Fibroblast of lung (primary cell): ENCODE results near the gene CHKA. TPM values are rescaled to one million over a fixed set of nuclear protein-coding genes. Genes with fewer than 3 reads are reported as not detected.

Experiments used
- DNase-seq, 2 donors: peaks; one replicate each; pipeline versions ENCODE4 v3.0.0 to v3.0.0-alpha.2; 2010; ENCODE audit warnings: low read depth in 2 of 2
- H2AFZ ChIP-seq: 2 replicates; pipeline ENCODE4 v1.5.1; 2012; ENCODE audit warnings: low read length, control low read depth, inconsistent platforms
- H3K27ac ChIP-seq: 2 replicates; pipeline ENCODE4 v1.5.1; 2011; ENCODE audit warnings: low read length, control low read depth; ENCODE audit not compliant: insufficient read depth
- H3K27me3 ChIP-seq: 2 replicates; pipeline ENCODE4 v1.5.1; 2011; ENCODE audit warnings: mild to moderate bottlenecking, low read length; ENCODE audit not compliant: control insufficient read depth, insufficient read depth
- H3K36me3 ChIP-seq: 2 replicates; pipeline ENCODE4 v1.5.1; 2011; ENCODE audit warnings: low read length; ENCODE audit not compliant: control insufficient read depth, insufficient read depth
- H3K4me1 ChIP-seq: 2 replicates; pipeline ENCODE4 v1.5.1; 2011; ENCODE audit warnings: low read length; ENCODE audit not compliant: control insufficient read depth, insufficient read depth; ENCODE audit errors: extremely low read depth
- H3K4me2 ChIP-seq: 2 replicates; pipeline ENCODE4 v1.5.1; 2011; ENCODE audit warnings: low read length, control low read depth; ENCODE audit not compliant: insufficient read depth; ENCODE audit errors: extremely low read depth
- H3K4me3 ChIP-seq, 4 experiments: fragments of 200-600 bp in 1 of 4; sonication (generic) in 1 of 4; replicated peaks in 1 of 4; 2 replicates each; pipeline ENCODE4 v1.5.1; 2011 to 2016; ENCODE audit warnings: low read length in 4 of 4, low read depth in 3 of 4, mild to moderate bottlenecking in 3 of 4, control low read depth in 2 of 4, inconsistent platforms in 1 of 4, mixed read lengths in 1 of 4; ENCODE audit not compliant: insufficient read depth in 1 of 4; ENCODE audit errors: control extremely low read depth in 1 of 4
- H3K79me2 ChIP-seq: 2 replicates; pipeline ENCODE4 v1.5.1; 2012; ENCODE audit warnings: mild to moderate bottlenecking, low read length, inconsistent platforms; ENCODE audit not compliant: control insufficient read depth, insufficient read depth
- H3K9ac ChIP-seq: 2 replicates; pipeline ENCODE4 v1.5.1; 2011; ENCODE audit warnings: mild to moderate bottlenecking, low read length, control low read depth; ENCODE audit not compliant: insufficient read depth
- H3K9me3 ChIP-seq: 2 replicates; pipeline ENCODE4 v1.5.1; 2012; ENCODE audit warnings: low read depth, low read length; ENCODE audit not compliant: control insufficient read depth, insufficient read depth
- H4K20me1 ChIP-seq: 2 replicates; pipeline ENCODE4 v1.5.1; 2011; ENCODE audit warnings: low read length; ENCODE audit not compliant: control insufficient read depth, insufficient read depth; ENCODE audit errors: extremely low read depth
- CTCF ChIP-seq, 2 donors: IDR thresholded peaks in 1 of 2; conservative IDR thresholded peaks in 1 of 2; 1 replicate in 1 of 2; 2 replicates in 1 of 2; pipeline ENCODE4 v1.5.1; 2011 to 2012; ENCODE audit warnings: low read length in 2 of 2, control low read depth in 1 of 2, inconsistent platforms in 1 of 2, low read depth in 1 of 2, mild to moderate bottlenecking in 1 of 2
- EZH2 ChIP-seq: IDR thresholded peaks from 2 replicates; pipeline ENCODE4 v1.5.1; 2012; ENCODE audit warnings: low read length, control low read depth, mild to moderate bottlenecking; ENCODE audit errors: missing control alignments
- polyA plus RNA-seq, 2 donors: library from polyadenylated mRNA; depleted of rRNA in 1 of 2; stranded (reverse) in 1 of 2; unstranded in 1 of 2; fragments of >200 nt; gene quantifications; 2 replicates each; pipeline ENCODE4 v1.2.1, GENCODE V29; 2011 to 2012; ENCODE audit warnings: missing spikeins in 1 of 2
- total RNA-seq: library from RNA; depleted of rRNA; stranded (reverse); fragments of >200 nt; gene quantifications from 2 replicates; pipeline ENCODE4 v1.2.1, GENCODE V29; 2014

The CHKA gene
- total and polyA plus RNA-seq, 2 donors (not counting 1 experiment from before 2014, with no cell fraction given): 7.2 to 8.4 TPM

DNA sequence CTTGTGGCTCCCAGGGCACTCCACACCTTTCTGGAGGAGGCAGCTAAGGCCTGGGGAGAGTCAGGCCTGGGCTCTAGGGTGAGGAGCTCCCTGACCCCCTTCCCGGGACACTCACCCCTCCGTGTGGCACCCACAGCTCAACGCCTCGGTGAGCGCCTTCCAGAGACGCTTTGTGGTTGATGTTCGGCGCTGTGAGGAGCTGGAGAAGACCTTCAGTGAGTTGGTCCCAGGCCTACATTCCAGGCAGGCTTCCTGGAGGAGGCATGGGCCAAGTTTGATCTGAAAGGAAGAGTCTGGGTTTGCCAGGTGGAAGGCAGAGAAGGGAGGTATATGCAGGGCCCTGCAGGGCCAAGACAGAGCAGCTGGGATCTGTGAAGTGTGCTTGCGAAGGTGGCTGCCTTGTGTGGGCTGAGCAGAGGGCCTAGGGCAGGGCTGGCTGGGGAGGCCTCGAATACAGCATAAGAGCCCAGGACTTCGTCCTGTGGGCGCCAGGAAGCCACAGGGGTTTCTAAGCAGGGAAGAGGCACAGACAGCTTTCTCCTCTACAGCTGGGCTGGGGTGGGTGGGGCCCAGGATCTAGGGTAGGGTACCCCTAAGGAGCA, 79.5 kb downstream of the CHKA start:
- no peaks in the 10 kb centered on the region for H3K27me3 ChIP-seq
- H3K4me2 ChIP-seq: no peak overlapping the region
- H3K9me3 ChIP-seq: no peaks in the 10 kb centered on the region
- H3K4me1 ChIP-seq: peaks cover 8% of the 10 kb centered on the region
- H3K36me3 ChIP-seq: peaks cover 28% of the 10 kb centered on the region
- no peak for TF ChIP-seq CTCF (conservative IDR thresholded peaks at IDR 0.05 in 1 of 2, IDR thresholded peaks at IDR 0.05 in 1 of 2; ENCODE audit: low read depth in 1 of 2, low read length in 2 of 2)
- no peak for TF ChIP-seq EZH2
- no peak overlapping the region for H2AFZ ChIP-seq
- H3K4me3 ChIP-seq: no peak overlapping the region
- no peak overlapping the region for H3K27ac ChIP-seq
- H3K9ac ChIP-seq: no peak overlapping the region
- H3K79me2 ChIP-seq: peaks cover 26% of the 10 kb centered on the region
- no peak for DNase-seq
- no peaks in the 10 kb centered on the region for H4K20me1 ChIP-seq

DNA sequence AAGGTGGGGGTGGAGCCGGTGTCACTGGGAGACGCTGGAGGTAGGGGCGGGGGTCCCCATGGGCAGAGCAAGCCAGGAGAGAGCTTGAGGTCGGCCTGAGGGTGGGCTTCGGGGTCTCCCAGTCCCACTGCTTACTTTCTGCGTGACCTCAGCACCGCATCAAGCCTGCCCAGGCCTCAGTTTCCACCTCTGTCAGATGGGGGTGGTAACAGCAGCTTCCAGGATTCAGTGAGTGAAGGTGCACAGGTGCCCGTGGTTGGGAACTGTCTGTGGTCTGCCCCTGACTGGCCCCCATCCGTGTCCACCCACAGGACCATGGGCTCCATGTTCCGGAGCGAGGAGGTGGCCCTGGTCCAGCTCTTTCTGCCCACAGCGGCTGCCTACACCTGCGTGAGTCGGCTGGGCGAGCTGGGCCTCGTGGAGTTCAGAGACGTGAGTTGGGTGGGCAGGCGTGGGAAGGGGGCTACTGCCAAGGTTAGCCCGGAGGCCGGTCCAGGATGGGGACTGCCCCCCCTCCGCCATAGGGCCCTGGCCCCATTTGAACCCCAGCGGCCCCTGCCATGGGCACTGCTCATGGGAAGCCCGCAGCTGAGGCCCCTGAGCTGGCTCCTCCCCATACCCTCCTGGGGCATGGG, 80.1 kb downstream of the CHKA start:
- peak overlapping the region; percentile 79 for H3K9ac ChIP-seq
- H3K4me2 ChIP-seq: peak overlapping the region; percentile 73
- no peaks in the 10 kb centered on the region for H4K20me1 ChIP-seq
- no peak for DNase-seq
- H2AFZ ChIP-seq: no peak overlapping the region
- peaks cover 26% of the 10 kb centered on the region for H3K79me2 ChIP-seq
- H3K27ac ChIP-seq: peak overlapping the region; percentile 70
- no peaks in the 10 kb centered on the region for H3K27me3 ChIP-seq
- TF ChIP-seq CTCF (conservative IDR thresholded peaks at IDR 0.05 in 1 of 2, IDR thresholded peaks at IDR 0.05 in 1 of 2; ENCODE audit: low read depth in 1 of 2, low read length in 2 of 2) (no peak), EZH2 (no peak)
- H3K4me3 ChIP-seq: peak overlapping the region; percentile 47 to 88 (median 80)
- peaks cover 8% of the 10 kb centered on the region for H3K4me1 ChIP-seq
- H3K9me3 ChIP-seq: no peaks in the 10 kb centered on the region
- peaks cover 30% of the 10 kb centered on the region for H3K36me3 ChIP-seq

GRCh38 chr11:68040101-68040956, 80.9 kb downstream of the CHKA start:
- H2AFZ ChIP-seq: no peak overlapping the region
- peak overlapping the region; percentile 47 to 88 (median 80) for H3K4me3 ChIP-seq
- peak overlapping the region; percentile 79 for H3K9ac ChIP-seq
- TF ChIP-seq CTCF (conservative IDR thresholded peaks at IDR 0.05 in 1 of 2, IDR thresholded peaks at IDR 0.05 in 1 of 2; ENCODE audit: low read depth in 1 of 2, low read length in 2 of 2) (no peak), EZH2 (no peak)
- peak; percentile 59 to 69 for DNase-seq
- peaks cover 26% of the 10 kb centered on the region for H3K79me2 ChIP-seq
- H3K36me3 ChIP-seq: peaks cover 27% of the 10 kb centered on the region
- H3K27me3 ChIP-seq: no peaks in the 10 kb centered on the region
- peak overlapping the region; percentile 73 for H3K4me2 ChIP-seq
- H3K9me3 ChIP-seq: no peaks in the 10 kb centered on the region
- peak overlapping the region; percentile 70 for H3K27ac ChIP-seq
- H3K4me1 ChIP-seq: peaks cover 8% of the 10 kb centered on the region
- no peaks in the 10 kb centered on the region for H4K20me1 ChIP-seq
